HepG2 (cell line): ENCODE measurements around the gene CCDC70.

Experiments used
- JUN ChIP-seq: sonication (generic); formaldehyde crosslinking; IDR thresholded peaks from 2 replicates; pipeline ENCODE4 v1.4.0; 2020; ENCODE audit warnings: mild to moderate bottlenecking, missing genetic modification reagents
- JUNB ChIP-seq: sonication (generic); formaldehyde crosslinking; IDR thresholded peaks from 2 replicates; pipeline ENCODE4 v1.8.0; 2022; ENCODE audit warnings: missing genetic modification reagents, mild to moderate bottlenecking, borderline replicate concordance
- MNT ChIP-seq: fragments of 450-650 bp; IDR thresholded peaks from 2 replicates; pipeline ENCODE4 v1.6.1; 2016
- PHF21A ChIP-seq: sonication (generic); formaldehyde crosslinking; IDR thresholded peaks from 2 replicates; pipeline ENCODE4 v1.5.0; 2020; ENCODE audit warnings: mild to moderate bottlenecking, missing genetic modification reagents
- POLR2A ChIP-seq, 2 experiments: IDR thresholded peaks; 2 replicates each; pipeline ENCODE4 v1.6.1; 2011; ENCODE audit warnings: low read depth in 2 of 2, low read length in 2 of 2, mild to moderate bottlenecking in 1 of 2, moderate library complexity in 1 of 2; ENCODE audit not compliant: insufficient read depth in 1 of 2
- ZNF121 ChIP-seq: sonication (generic); formaldehyde crosslinking; IDR thresholded peaks from 2 replicates; pipeline ENCODE4 v1.5.0; 2020; ENCODE audit warnings: mild to moderate bottlenecking, missing genetic modification reagents
- ZNF558 ChIP-seq: sonication (generic); formaldehyde crosslinking; IDR thresholded peaks from 2 replicates; pipeline ENCODE4 v1.9.0; 2022; ENCODE audit warnings: mild to moderate bottlenecking, missing genetic modification reagents, borderline replicate concordance
- ZNF7 ChIP-seq: IDR thresholded peaks from 2 replicates; pipeline ENCODE4 v1.6.1; 2016; ENCODE audit warnings: missing biosample characterization, missing genetic modification reagents
- TF ChIP-seq, protein P1 (sequence below): sonication (generic); formaldehyde crosslinking; IDR thresholded peaks from 2 replicates; pipeline ENCODE4 v1.5.0; 2020; ENCODE audit warnings: mild to moderate bottlenecking, missing genetic modification reagents, moderate library complexity
- TF ChIP-seq, protein P2 (sequence below): IDR thresholded peaks from 2 replicates; pipeline ENCODE4 v1.6.1; 2012; ENCODE audit warnings: low read length, improper control_type of control experiment
- TF ChIP-seq, protein P3 (sequence below): sonication (generic); formaldehyde crosslinking; IDR thresholded peaks from 2 replicates; pipeline ENCODE4 v1.9.0; 2021; ENCODE audit warnings: missing genetic modification reagents, borderline replicate concordance

GRCh38 chr13:51841732-51842131, 20.0 kb upstream of the CCDC70 start:
- TF ChIP-seq MNT, result no peak
- TF ChIP-seq, protein P1, sequence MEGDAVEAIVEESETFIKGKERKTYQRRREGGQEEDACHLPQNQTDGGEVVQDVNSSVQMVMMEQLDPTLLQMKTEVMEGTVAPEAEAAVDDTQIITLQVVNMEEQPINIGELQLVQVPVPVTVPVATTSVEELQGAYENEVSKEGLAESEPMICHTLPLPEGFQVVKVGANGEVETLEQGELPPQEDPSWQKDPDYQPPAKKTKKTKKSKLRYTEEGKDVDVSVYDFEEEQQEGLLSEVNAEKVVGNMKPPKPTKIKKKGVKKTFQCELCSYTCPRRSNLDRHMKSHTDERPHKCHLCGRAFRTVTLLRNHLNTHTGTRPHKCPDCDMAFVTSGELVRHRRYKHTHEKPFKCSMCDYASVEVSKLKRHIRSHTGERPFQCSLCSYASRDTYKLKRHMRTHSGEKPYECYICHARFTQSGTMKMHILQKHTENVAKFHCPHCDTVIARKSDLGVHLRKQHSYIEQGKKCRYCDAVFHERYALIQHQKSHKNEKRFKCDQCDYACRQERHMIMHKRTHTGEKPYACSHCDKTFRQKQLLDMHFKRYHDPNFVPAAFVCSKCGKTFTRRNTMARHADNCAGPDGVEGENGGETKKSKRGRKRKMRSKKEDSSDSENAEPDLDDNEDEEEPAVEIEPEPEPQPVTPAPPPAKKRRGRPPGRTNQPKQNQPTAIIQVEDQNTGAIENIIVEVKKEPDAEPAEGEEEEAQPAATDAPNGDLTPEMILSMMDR (CRISPR knock-in tag), result no peak
- TF ChIP-seq JUN (CRISPR knock-in tag), result no peak
- TF ChIP-seq POLR2A (IDR thresholded peaks at IDR 0.05; ENCODE audit: insufficient read depth in 1 of 2, low read depth in 2 of 2, low read length in 2 of 2), result no peak
- TF ChIP-seq ZNF7 (CRISPR knock-in tag), result no peak
- no peak for TF ChIP-seq PHF21A (CRISPR knock-in tag)
- TF ChIP-seq, protein P2, sequence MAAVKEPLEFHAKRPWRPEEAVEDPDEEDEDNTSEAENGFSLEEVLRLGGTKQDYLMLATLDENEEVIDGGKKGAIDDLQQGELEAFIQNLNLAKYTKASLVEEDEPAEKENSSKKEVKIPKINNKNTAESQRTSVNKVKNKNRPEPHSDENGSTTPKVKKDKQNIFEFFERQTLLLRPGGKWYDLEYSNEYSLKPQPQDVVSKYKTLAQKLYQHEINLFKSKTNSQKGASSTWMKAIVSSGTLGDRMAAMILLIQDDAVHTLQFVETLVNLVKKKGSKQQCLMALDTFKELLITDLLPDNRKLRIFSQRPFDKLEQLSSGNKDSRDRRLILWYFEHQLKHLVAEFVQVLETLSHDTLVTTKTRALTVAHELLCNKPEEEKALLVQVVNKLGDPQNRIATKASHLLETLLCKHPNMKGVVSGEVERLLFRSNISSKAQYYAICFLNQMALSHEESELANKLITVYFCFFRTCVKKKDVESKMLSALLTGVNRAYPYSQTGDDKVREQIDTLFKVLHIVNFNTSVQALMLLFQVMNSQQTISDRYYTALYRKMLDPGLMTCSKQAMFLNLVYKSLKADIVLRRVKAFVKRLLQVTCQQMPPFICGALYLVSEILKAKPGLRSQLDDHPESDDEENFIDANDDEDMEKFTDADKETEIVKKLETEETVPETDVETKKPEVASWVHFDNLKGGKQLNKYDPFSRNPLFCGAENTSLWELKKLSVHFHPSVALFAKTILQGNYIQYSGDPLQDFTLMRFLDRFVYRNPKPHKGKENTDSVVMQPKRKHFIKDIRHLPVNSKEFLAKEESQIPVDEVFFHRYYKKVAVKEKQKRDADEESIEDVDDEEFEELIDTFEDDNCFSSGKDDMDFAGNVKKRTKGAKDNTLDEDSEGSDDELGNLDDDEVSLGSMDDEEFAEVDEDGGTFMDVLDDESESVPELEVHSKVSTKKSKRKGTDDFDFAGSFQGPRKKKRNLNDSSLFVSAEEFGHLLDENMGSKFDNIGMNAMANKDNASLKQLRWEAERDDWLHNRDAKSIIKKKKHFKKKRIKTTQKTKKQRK, result no peak
- TF ChIP-seq, protein P3, sequence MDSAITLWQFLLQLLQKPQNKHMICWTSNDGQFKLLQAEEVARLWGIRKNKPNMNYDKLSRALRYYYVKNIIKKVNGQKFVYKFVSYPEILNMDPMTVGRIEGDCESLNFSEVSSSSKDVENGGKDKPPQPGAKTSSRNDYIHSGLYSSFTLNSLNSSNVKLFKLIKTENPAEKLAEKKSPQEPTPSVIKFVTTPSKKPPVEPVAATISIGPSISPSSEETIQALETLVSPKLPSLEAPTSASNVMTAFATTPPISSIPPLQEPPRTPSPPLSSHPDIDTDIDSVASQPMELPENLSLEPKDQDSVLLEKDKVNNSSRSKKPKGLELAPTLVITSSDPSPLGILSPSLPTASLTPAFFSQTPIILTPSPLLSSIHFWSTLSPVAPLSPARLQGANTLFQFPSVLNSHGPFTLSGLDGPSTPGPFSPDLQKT (CRISPR knock-in tag), result no peak
- no peak for TF ChIP-seq JUNB (CRISPR knock-in tag)
- TF ChIP-seq ZNF558, result no peak
- no peak for TF ChIP-seq ZNF121 (CRISPR knock-in tag)
